Activated T-cell treated with anti-CD3 and anti-CD28 coated beads for 24 hours (primary cell): ENCODE results near the gene STPG3.
A peak's percentile ranks its signal among the peaks of the same experiment; 100 is the strongest.
"Not testable (repeated sequence)": the region's sequence is repeated elsewhere in the genome, so short reads cannot be mapped to it uniquely, and the experiment has no call there.

Experiments used
- DNase-seq: peaks from one replicate; pipeline ENCODE4 v3.0.0-alpha.2; 2020; ENCODE audit warnings: low read depth

The STPG3 gene

GRCh38 chr9:137234055-137234697 is 16.9 kb upstream of the STPG3 start:
- no peak for DNase-seq

GRCh38 chr9:137234758-137235423 is 16.2 kb upstream of the STPG3 start:
- DNase-seq: no peak

GRCh38 chr9:137235424-137236237 is 15.5 kb upstream of the STPG3 start:
- DNase-seq: no peak

- peak; percentile 86 for DNase-seq
Measured at GRCh38 chr9:137236238-137236935, 14.7 kb upstream of the STPG3 start.

DNA sequence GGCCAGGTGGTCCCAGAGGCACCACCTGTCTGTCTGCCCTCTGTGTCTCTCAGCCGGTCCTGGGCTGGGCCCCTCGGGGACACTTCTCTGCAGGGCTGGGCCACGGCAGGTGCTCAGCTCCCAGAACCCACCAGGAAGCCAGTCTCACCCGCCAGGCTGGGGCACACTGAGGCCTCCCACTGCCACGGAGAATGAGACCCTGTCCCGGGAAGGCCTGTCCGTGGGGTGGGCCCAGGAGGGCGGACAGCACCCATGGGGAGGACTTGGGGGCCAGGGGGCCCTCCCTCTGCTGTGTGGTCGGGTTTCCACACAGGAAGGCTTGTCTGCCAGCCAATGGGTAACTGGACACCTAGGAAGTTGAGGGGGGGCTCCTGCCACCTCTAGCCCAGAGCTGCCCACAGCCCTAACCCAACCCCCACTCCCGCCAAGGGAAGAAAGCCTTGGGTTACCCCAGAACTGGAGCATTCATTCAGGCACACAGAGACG is 14.1 kb upstream of the STPG3 start:
- no peak for DNase-seq

- DNase-seq: no peak
Measured at GRCh38 chr9:137237759-137238726, 13.0 kb upstream of the STPG3 start.

DNA sequence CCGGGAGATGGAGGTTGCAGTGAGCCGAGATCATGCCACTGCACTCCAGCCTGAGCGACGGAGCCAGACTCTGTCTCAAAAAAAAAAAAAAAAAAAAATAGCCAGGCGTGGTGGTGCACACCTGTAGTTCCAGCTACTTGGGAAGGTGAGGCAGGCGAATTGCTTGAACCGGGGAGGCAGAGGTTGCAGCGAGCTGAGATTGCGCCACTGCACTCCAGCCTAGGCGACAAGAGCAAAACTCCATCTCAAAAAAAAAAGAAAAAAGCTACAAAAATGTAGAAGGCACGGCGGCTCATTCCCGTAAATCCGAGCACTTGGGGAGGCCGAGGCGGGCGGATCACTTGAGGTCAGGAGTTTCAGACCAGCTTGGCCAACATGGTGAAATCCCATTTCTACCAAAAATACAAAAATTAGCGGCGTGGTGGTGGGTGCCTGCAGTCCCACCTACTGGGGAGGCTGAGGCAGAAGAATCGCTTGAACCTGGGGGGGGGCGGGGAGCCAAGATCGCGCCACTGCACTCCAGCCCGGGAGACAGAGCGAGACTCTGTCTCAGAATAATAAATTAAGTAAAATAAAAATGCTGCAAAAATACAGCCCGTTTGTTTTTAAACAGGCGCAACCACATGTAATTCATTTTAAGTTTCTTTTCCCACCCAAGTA is 11.4 kb upstream of the STPG3 start:
- DNase-seq: not testable (repeated sequence)

- peak; percentile 60 for DNase-seq
Measured at GRCh38 chr9:137240318-137240840, 10.7 kb upstream of the STPG3 start.

DNA sequence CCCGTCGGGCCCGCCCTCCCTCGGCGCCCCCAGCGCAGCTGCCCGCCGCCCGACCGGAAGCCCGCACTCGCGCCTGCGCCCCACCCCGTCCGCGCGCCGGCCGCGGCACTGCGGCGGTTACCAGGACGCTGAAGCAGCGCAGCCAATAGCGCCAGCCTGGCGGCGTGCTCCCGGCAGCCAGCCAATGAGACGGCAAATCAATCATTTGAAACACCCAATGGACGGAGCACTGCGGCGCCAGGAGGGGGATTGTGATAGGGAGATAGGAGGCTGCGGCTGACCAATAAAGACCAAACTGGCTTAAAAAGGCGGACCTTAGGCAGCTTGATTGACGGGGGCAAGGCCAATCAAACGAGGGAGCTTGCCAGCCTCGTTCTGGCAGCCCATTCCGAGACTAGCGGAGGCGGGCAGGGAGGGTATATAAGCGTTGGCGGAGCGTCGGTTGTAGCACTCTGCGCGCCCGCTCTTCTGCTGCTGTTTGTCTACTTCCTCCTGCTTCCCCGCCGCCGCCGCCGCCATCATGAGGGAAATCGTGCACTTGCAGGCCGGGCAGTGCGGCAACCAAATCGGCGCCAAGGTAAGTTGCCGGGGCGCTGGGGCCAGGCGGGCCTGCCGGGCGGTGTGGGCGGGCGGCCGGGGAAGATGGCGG is 10.1 kb upstream of the STPG3 start, which contains the start of gene TUBB4B:
Gene TUBB4B (plus strand): TSS at position 447 of the 649 bp plus-strand sequence. CDS start 74 bp downstream, at position 521.
- peak; percentile 95 for DNase-seq

DNA sequence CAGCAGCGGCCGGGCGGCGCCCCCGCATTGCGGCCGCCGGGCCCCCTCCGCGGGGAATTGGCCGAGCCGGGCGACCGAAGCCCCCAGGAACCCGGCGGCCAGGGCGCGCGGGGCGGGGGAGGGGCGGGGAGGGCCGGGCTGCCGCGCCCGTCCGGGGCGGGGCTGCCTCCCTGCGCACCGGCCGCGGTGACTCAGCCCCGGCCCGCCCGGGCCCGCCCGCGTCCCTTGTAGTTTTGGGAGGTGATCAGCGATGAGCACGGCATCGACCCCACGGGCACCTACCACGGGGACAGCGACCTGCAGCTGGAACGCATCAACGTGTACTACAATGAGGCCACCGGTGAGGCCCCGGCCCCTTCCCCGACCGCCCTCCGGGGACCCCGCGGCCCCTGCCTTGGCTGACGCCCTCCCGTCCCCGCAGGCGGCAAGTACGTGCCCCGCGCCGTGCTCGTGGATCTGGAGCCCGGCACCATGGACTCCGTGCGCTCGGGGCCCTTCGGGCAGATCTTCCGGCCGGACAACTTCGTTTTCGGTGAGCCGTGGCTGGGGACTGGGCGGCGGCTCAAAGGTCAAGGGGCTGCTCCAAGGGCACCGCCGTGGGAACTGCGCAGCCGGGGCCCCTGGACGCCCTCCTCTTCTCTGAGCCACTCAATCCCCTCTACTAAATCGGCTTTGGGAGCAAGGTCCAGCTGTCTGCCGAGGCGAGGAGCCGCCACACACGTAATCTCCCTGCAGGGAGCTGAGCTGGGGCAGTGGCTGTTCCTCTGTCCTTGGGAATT is 9.4 kb upstream of the STPG3 start:
- peak; percentile 56 for DNase-seq

DNA sequence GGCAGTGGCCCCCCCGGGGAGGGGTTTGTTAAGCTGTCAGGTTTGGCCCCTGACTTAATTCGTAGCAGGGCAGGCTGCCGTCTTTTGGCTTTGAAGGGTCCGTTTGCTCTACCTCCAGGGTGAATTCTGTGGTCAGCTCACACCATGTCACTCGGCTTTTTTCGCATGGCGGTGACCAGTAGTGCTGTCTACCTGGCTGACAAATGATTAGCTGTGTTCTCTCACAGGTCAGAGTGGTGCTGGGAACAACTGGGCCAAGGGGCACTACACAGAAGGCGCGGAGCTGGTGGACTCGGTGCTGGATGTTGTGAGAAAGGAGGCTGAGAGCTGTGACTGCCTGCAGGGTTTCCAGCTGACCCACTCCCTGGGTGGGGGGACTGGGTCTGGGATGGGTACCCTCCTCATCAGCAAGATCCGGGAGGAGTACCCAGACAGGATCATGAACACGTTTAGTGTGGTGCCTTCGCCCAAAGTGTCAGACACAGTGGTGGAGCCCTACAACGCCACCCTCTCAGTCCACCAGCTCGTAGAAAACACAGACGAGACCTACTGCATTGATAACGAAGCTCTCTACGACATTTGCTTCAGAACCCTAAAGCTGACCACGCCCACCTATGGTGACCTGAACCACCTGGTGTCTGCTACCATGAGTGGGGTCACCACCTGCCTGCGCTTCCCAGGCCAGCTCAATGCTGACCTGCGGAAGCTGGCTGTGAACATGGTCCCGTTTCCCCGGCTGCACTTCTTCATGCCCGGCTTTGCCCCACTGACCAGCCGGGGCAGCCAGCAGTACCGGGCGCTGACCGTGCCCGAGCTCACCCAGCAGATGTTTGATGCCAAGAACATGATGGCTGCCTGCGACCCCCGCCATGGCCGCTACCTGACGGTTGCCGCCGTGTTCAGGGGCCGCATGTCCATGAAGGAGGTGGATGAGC is 8.6 kb upstream of the STPG3 start:
- no peak for DNase-seq

DNA sequence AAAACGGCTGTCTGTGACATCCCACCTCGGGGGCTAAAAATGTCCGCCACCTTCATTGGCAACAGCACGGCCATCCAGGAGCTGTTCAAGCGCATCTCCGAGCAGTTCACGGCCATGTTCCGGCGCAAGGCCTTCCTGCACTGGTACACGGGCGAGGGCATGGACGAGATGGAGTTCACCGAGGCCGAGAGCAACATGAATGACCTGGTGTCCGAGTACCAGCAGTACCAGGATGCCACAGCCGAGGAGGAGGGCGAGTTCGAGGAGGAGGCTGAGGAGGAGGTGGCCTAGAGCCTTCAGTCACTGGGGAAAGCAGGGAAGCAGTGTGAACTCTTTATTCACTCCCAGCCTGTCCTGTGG is 7.8 kb upstream of the STPG3 start:
- DNase-seq: not testable (repeated sequence)

- DNase-seq: no peak
Measured at GRCh38 chr9:137243626-137244485, 7.2 kb upstream of the STPG3 start.

- no peak for DNase-seq
Measured at GRCh38 chr9:137244486-137245449, 6.3 kb upstream of the STPG3 start.
